ENCODE measurements around the gene USP12. TPM values are rescaled to one million over a fixed set of nuclear protein-coding genes. Genes with fewer than 3 reads are reported as not detected.
"Not testable (repeated sequence)": the region's sequence is repeated elsewhere in the genome, so short reads cannot be mapped to it uniquely, and the experiment has no call there.

USP12 gene
- total RNA-seq, 4 donors from 2014 or later, result 28.7 to 31.2 (median 29.7) TPM

DNA sequence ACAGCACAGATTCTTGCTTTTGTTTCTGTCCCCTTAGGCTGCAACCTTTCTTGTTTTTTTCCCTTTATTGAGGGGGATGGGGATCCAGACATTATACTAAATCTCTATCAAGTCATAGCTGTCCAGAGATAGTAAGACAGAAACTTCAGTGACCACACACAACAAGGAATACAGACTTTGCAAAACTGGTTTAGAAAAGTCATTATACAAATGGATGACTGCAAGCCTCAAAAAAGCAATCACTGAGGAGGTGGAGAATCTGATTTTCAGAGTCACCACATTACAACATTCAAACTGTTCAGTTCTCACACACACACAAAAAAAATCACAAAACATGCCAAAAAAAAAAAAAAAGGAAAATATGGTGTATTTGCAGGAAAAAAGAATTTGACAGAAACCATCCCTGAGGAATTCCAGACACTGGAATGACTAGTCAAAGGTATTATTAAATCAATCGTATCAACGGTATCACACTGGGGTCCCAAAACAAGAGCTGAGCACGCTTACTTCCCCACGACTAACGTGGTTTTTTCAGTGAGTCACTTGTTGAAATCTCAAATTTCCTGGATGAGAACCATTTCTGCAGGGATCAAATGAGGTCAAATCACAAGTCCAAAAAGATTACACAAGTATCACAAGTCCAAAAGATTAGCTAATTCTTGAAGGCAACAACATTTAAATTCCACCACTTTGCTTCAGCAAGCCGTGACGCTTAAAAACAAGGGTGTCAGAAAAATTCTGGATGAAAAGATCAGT, 41.2 kb downstream of the USP12 start:
- no peaks in the 10 kb centered on the region for H3K27me3 ChIP-seq
- peaks cover 0 to 42% (median 4%) of the 10 kb centered on the region in 4 donors for H3K4me1 ChIP-seq
- no peaks in the 10 kb centered on the region for H3K36me3 ChIP-seq
- DNase-seq, result no peak
- peak overlapping the region in 3 of 4 donors; percentile 5 to 22 (median 14) for H3K27ac ChIP-seq
- H3K9me3 ChIP-seq, result no peaks in the 10 kb centered on the region
- H3K4me3 ChIP-seq, result no peak overlapping the region
- TF ChIP-seq, protein P1, sequence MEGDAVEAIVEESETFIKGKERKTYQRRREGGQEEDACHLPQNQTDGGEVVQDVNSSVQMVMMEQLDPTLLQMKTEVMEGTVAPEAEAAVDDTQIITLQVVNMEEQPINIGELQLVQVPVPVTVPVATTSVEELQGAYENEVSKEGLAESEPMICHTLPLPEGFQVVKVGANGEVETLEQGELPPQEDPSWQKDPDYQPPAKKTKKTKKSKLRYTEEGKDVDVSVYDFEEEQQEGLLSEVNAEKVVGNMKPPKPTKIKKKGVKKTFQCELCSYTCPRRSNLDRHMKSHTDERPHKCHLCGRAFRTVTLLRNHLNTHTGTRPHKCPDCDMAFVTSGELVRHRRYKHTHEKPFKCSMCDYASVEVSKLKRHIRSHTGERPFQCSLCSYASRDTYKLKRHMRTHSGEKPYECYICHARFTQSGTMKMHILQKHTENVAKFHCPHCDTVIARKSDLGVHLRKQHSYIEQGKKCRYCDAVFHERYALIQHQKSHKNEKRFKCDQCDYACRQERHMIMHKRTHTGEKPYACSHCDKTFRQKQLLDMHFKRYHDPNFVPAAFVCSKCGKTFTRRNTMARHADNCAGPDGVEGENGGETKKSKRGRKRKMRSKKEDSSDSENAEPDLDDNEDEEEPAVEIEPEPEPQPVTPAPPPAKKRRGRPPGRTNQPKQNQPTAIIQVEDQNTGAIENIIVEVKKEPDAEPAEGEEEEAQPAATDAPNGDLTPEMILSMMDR (IDR thresholded peaks at IDR 0.05), result no peak
- no peak for TF ChIP-seq POLR2A (IDR thresholded peaks at IDR 0.05)

DNA sequence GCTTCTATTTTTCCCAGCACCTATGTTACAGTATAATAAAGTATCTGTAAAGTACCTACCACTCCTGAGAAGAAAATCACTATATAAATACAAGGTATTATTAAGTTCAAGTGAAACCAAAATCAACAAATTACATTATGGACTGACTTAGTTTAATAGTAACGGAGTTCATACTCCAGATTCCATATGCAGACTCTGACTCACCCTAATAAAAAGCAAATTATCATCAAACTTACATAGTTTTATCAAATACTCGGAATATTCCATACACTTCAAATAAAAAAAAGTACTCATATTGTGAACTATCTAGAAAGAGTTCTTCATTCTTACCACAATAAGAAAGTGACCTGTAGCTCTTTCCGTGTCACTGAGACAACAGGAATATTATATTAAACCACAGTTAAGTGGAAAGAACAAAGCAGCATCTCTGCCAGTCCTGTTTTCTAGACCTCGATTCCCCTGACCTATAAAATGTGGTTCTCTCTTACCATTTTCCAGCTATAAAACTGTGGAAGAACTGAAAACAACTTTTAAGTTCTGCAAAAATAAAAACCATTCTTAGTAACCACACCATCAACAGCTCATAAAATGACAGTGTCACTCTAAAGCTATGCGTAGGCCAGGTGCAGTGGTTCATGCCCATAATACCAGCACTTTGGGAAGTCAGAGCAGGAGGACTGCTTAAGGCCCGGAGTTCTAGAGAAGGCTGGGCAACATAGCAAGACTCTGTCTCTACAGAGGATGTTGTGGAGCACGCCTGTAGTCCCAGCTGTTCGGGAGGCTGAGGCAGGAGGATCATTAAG, 42.6 kb downstream of the USP12 start:
- Histone ChIP-seq H3K4me1 (peaks cover 0 to 42% (median 4%) of the 10 kb centered on the region in 4 donors), H3K27me3 (no peaks in the 10 kb centered on the region), H3K36me3 (no peaks in the 10 kb centered on the region), H3K4me3 (no peak overlapping the region), H3K27ac (no peak overlapping the region), H3K9me3 (no peaks in the 10 kb centered on the region)
- TF ChIP-seq, protein P1 (IDR thresholded peaks at IDR 0.05), result no peak
- no peak for TF ChIP-seq POLR2A (IDR thresholded peaks at IDR 0.05)
- no peak for DNase-seq

DNA sequence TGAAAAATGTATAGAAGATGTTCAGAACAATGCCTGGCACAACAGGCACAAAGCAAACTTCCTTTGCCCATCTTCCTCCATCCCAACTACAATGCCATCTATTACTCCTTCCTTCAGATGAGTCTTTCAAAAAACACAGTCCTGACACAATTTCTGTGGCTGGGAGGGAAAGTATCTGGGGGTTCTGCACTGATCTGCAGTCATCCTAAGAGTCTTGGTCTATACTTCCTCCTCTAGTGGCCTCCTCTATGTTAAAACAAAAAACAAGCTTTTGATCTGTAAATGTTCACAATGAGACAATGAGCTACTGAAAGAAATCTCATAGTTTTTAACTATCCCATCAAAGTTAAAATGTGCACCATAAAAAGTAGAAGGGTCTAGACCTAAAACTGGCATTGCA, 44.8 kb downstream of the USP12 start:
- TF ChIP-seq POLR2A (IDR thresholded peaks at IDR 0.05), result no peak
- TF ChIP-seq, protein P1 (IDR thresholded peaks at IDR 0.05), result no peak
- Histone ChIP-seq H3K9me3 (no peaks in the 10 kb centered on the region), H3K36me3 (no peaks in the 10 kb centered on the region), H3K27me3 (no peaks in the 10 kb centered on the region), H3K27ac (no peak overlapping the region), H3K4me3 (no peak overlapping the region), H3K4me1 (peaks cover 0 to 34% (median 1%) of the 10 kb centered on the region in 4 donors)
- DNase-seq, result no peak

DNA sequence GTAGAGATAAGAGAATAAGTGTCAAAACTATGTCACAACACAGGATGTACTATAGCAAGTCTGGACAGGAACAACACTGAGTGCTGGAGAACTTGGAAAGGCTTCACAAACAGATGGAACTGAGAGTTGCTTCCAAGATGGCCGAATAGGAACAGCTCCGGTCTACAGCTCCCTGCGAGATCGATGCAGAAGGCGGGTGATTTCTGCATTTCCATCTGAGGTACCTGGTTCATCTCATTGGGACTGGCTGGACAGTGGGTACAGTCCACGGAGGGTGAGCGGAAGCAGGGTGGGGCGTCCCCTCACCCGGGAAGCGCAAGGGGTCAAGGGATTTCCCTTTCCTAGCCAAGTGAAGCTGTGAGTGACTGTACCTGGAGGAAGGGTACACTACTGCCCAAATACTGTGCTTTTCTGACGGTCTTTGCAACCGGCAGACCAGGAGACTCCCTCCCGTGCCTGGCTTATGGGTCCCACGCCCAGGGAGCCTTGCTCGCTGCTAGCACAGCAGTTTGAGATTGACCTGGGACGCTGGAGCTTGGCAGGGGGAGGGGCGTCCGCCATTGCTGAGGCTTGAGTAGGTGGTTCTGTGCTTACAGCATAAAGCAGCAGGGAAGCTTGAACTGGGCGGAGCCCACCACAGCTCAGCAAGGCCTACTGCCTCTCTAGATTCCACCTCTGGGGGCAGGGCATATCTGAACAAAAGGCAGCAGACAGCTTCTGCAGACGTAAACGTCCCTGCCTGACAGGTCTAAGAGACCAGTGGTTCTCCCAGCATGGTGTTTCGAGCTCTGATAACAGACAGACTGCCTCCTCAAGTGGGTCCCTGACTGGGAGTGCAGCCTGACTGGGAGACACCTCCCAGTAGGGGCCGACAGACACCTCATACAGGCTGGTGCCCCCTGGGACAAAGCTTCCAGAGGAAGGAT, 46.0 kb downstream of the USP12 start:
- TF ChIP-seq POLR2A (IDR thresholded peaks at IDR 0.05), result no peak
- TF ChIP-seq, protein P1 (IDR thresholded peaks at IDR 0.05), result no peak
- Histone ChIP-seq H3K36me3 (no peaks in the 10 kb centered on the region), H3K4me3 (no peak overlapping the region), H3K27ac (no peak overlapping the region), H3K9me3 (no peaks in the 10 kb centered on the region), H3K4me1 (peaks cover 0 to 26% (median 0%) of the 10 kb centered on the region in 4 donors), H3K27me3 (no peaks in the 10 kb centered on the region)
- no peak for DNase-seq

DNA sequence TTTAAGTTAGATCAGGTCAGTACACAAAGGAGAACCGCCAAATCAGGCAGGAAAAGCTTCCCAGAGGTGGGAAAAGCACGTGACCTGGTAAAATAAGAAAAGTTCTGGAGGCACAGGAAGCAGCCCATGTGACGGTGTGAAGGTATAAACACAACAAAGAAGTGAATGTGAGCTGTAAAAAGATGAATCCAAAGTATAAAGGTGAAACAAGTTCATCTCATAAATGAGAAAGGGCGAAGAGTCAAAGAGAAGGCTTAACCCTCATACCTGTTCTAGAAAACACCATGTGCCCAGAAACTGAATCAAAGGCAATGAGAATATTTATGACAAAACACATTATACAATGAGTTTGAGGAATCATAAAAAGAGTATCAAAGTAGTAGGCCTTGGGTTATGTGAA, 47.0 kb downstream of the USP12 start:
- H3K4me1 ChIP-seq, result peaks cover 0 to 26% (median 0%) of the 10 kb centered on the region in 4 donors
- TF ChIP-seq, protein P1 (IDR thresholded peaks at IDR 0.05), result no peak
- H3K36me3 ChIP-seq, result no peaks in the 10 kb centered on the region
- H3K4me3 ChIP-seq, result no peak overlapping the region
- no peak for DNase-seq
- H3K9me3 ChIP-seq, result no peaks in the 10 kb centered on the region
- H3K27me3 ChIP-seq, result no peaks in the 10 kb centered on the region
- H3K27ac ChIP-seq, result peak overlapping the region in 1 of 4 donors; percentile 34

DNA sequence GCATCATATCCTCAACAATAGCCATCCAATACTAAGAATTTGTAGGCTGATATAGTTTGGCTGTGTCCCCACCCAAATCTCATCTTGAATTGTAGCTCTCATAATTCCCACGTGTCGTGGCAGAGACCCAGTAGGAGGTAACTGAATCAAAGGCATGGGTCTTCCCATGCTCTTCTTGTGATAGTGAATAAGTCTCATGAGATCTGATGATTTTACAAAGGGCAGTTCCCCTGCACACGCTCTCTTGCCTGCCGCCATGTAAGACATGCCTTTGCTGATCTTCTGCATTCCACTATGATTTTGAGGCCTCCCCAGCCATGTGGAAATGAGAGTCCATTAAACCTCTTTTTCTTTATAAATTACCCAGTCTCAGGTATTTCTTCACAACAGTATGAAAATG, 48.2 kb downstream of the USP12 start:
- peaks cover 0 to 22% (median 0%) of the 10 kb centered on the region in 4 donors for H3K4me1 ChIP-seq
- not testable (repeated sequence) for H3K27me3 ChIP-seq, H3K27ac ChIP-seq, DNase-seq, H3K4me3 ChIP-seq, H3K36me3 ChIP-seq, H3K9me3 ChIP-seq

All from Peyer's patch (tissue), 4 donors.